KBM-7 (cell line): ENCODE data around the gene PCP2.

Experiments used
- DNase-seq: peaks from one replicate; pipeline ENCODE4 v3.0.0-alpha.2; 2015
- in situ Hi-C: fragments of 300-500 bp; cut with MboI; formaldehyde crosslinking; loops from 2 replicates; pipeline ENCODE4 v1.14.3; 2020; ENCODE audit warnings: low sequenced_read_pairs, low pct_unique_long_range_greater_than_20kb, mixed read lengths

PCP2 gene

GRCh38 chr19:7633698-7634097 lies at the start of gene PCP2:
PCP2 (minus strand) TSS chr19:7633719; CDS start chr19:7633457, 262 bp downstream.
- in situ Hi-C loops, result no loop called here

DNA sequence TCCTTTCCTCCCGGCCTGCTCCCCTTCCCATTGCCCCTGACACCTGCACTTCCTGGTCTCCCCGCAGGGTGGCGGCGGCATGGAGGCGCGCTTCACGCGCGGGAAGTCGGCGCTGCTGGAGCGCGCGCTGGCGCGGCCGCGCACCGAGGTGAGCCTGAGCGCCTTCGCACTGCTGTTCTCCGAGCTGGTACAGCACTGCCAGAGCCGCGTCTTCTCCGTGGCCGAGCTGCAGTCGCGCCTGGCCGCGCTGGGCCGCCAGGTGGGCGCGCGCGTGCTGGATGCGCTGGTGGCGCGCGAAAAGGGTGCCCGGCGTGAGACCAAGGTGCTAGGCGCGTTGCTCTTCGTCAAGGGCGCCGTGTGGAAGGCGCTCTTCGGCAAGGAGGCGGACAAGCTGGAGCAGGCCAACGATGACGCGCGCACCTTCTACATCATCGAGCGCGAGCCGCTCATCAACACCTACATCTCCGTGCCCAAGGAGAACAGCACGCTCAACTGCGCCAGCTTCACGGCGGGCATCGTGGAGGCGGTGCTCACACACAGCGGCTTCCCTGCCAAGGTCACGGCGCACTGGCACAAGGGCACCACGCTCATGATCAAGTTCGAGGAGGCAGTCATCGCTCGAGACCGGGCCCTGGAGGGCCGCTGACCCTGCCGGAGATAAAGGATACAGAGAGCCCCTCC lies 48.8 kb upstream of the PCP2 start:
- no peak for DNase-seq
- in situ Hi-C loops, result no loop called here

More at GRCh38 chr19:7633698-7634097, at the start of gene PCP2:
- DNase-seq, result no peak

DNA sequence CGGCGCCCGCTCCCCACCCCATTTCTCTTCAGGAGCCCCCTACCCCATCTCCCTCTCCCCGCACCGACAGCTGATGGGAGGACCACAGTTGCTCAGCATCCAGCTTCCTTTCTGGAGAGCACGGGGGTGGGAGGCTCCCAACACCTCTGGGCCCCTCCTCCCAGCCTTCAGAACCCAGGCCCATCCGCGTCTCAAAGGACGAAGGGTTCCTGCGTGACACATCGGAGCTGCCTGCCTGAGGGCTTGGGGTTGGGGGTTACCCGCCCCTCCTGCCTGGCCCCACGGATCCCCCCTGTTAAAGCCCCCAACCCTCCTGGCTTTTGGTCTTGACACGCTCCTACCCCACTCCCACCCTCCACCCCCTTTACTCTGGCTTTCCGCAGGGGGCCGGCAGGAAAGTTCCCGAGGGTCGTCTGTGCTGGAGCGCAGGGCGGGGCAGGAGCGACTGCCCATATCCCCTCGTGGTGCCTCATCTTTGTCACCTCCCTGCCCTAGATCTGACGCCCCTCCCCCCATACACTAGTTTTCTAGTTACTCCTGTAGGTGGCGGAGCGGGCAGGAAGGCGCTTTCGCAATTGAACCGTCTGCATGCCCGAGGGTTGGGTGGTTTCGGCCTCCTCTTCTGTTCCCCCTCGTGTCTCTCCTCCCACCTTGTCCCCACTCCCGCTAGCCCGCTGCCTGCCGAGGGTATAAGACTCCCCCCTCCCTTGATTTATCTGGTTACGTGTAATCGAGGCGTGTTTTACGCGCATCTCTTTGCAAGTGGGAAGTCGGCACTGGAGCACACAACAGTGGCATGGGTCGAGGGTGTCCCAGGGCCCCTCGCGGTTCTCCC lies 48.0 kb upstream of the PCP2 start:
- DNase-seq, result peak; percentile 92
- in situ Hi-C loops, result no loop called here

- peak; percentile 85 for DNase-seq
- in situ Hi-C loops, result no loop called here
These were observed 47.3 kb upstream of the PCP2 start, which contains the start of gene TRAPPC5 for GRCh38 chr19:7680606-7681339. TRAPPC5 (plus strand) TSS chr19:7680833; CDS start chr19:7682254, 1,421 bp downstream.

DNA sequence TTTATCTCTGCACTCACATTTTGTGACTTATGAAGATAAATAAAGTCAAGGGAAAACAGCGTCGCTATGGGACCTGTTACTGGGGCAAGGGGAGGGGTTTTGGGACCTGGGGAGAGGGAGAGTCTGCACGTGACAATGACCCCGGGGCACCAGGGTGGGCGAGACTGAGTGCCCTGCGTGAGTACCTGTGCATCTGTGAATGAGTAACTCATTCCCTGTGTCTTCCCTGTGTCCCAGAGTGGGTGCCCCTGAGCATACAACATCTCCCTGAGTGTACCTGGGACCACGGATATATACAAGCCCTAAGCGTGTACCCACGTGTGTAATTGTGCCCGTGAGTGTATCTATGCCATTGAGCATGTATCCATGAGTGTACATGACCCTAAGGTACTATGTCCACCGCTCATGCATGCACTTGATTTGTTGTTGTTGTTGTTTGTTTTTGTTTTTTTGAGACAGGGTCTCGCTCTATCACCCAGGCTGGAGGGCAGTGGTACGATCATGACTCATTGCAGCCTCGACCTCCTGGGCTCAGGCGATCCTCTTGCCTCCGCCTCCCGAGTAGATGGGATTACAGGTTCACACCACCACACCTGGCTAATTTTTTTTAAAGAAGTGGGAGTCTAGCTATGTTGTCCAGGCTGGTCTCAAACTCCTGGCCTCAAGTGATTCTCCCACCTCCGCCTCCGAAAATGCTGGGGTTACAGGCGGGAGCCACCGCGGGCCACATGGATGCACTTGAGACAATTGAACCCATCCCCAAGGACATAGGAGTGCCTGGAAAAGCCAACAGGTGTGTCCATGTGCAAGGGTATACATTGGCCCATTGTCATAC lies 46.5 kb upstream of the PCP2 start:
- in situ Hi-C loops, result no loop called here
- DNase-seq, result no peak

- in situ Hi-C loops, result no loop called here
- DNase-seq, result peak; percentile 20
These were observed 45.6 kb upstream of the PCP2 start for GRCh38 chr19:7678971-7679751.

GRCh38 chr19:7677669-7678311 lies 44.3 kb upstream of the PCP2 start:
- in situ Hi-C loops, result no loop called here
- no peak for DNase-seq

GRCh38 chr19:7676854-7677253 lies 43.3 kb upstream of the PCP2 start, which contains the start of gene MCEMP1:
MCEMP1 (plus strand) TSS chr19:7677090; CDS start chr19:7677121, 31 bp downstream.
- DNase-seq, result no peak
- in situ Hi-C loops, result no loop called here

DNA sequence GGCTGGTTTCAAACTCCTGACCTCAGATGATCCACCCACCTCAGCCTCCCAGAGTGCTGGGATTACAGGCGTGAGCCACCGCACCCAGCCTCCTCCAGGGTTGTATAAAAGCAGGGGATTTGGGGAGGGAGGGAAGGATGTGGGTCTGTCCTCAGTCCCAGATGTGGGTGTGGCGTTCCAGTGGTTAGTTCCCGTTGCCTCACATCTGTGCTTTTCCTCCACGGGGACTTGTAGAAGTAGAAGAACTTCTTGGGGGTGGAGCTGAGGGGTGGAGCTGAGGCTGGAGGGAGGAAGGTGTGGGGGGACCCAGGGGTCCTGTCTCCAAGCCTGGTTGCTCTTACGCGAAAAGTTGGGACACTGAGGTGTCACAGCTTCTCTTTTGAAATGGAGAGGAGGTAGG lies 42.9 kb upstream of the PCP2 start:
- DNase-seq, result peak; percentile 90
- in situ Hi-C loops, result no loop called here

DNA sequence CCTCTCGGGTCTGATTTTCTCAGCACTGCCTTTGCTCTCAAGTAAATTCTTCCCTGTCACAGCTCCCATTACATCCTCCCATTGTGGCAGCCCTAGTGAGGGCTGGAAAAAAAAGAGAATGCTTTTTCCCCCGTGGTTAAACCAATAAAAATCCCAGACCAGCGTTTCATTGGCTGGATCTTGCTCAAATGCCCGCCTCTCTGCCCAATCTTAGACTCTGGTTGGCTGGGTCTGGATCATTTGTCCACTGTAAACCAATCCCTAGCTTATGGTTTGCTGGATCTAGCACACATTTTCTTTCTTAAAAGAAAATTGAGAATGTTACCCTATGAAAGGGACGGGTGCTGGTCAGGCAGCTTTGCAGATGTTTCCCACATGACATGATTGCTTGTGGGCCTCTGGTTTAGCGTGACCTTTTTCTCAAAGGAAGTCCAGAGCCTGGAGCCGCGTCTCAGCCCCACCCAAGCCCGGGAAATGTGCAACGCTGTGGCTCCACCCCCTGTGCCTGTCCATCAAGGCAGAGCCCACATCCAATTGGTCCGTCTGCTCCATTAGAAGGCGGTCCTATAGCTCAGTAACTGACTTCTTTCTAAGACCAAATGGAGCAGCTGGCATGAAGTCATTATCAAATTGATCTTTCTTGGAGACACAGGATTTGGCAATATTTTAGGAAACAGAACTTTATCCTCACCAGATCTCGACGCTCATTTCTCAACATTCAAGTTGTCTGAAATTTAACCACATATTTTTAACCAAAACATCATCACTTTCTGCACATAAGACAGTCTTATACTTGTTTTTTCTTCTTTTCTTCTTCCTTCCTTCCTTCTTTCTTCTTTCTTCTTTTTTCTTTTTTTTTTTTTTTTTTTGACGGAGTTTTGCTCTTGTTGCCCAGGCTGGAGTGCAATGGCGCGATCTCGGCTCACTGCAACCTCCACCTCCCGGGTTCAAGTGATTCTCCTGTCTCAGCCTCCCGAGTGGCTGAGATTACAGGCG lies 40.8 kb upstream of the PCP2 start:
- peak; percentile 90 for DNase-seq
- in situ Hi-C loops, result no loop called here

DNA sequence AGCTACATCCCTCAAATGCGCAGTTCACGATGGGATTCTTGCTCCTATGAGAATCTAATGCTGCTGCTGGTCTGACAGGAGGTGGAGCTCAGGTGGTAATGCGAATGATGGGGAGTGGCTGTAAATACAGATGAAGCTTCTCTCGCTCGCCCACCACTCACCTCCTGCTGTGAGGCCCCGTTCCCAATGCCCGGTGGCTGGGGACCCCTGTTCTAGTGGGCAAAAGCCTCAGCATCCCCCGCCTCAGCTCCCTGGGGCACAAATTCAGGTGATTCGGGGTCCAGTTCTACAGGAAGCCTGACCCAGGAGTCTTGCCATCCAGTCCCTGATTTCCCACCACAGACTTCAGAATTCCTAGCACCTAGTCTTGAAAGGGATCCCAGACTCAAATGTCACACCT lies 39.0 kb upstream of the PCP2 start:
- no peak for DNase-seq
- in situ Hi-C loops, result no loop called here

GRCh38 chr19:7670790-7671189 lies 37.3 kb upstream of the PCP2 start:
- no peak for DNase-seq
- in situ Hi-C loops, result no loop called here

- in situ Hi-C loops, result no loop called here
- no peak for DNase-seq
These were observed 36.7 kb upstream of the PCP2 start for GRCh38 chr19:7670150-7670783.

- DNase-seq, result no peak
- in situ Hi-C loops, result no loop called here
These were observed 36.1 kb upstream of the PCP2 start for GRCh38 chr19:7669641-7670040.

DNA sequence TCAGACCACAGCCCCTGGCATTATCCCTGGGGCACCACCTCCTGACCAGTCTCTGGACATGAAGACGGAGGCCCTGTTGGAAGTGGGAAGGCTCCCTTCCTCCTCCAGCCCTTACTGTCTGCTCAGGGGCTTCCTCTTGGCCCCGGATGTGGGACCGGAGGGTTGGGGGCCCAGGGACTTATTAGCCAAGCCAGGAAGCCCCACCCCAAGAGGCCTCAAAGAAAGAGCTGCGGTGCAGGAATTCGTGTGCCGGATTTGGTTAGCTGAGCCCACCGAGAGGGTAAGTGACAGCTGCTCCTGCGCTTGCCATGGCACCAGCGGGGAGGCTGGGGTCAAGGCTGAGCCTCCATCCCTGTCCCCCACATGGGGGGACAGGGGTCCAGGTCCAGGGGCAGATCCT lies 35.3 kb upstream of the PCP2 start, which contains the start of gene RETN:
RETN (plus strand) TSS at position 208 of the 400 bp plus-strand sequence. CDS start 278 bp downstream, outside the sequence.
- no peak for DNase-seq
- in situ Hi-C loops, result no loop called here

GRCh38 chr19:7665076-7665475 lies 31.6 kb upstream of the PCP2 start:
- no peak for DNase-seq
- in situ Hi-C loops, result no loop called here
